Measurements from ENCODE around the gene HEXD. TPM values are rescaled to one million over a fixed set of nuclear protein-coding genes. Genes with fewer than 3 reads are reported as not detected.

Gene HEXD
- total and polyA plus RNA-seq, 9 donors = 12.9 to 29.7 (median 19.5) TPM

- H3K36me3 ChIP-seq (ENCODE audit: control insufficient read depth, insufficient read depth, low read length) = no peaks in the 10 kb centered on the region
- DNase-seq = no peak
- no peak overlapping the region for H3K4me3 ChIP-seq (ENCODE audit: low read length)
- H3K9me3 ChIP-seq (replicated peaks; ENCODE audit: control insufficient read depth, low read depth, low read length) = no peaks in the 10 kb centered on the region
- peaks cover 30% of the 10 kb centered on the region for H3K27me3 ChIP-seq (ENCODE audit: control insufficient read depth, insufficient read depth, low read length)
- 83% methylated on average over 11 of the region's 11 CpGs for WGBS (ENCODE audit: insufficient coverage)
- H3K4me1 ChIP-seq (ENCODE audit: control insufficient read depth, insufficient read depth, low read length) = peaks cover 74% of the 10 kb centered on the region
- H3K27ac ChIP-seq (ENCODE audit: low read length) = no peak overlapping the region
Observed at GRCh38 chr17:82382933-82383255, 35.3 kb upstream of the HEXD start.

DNA sequence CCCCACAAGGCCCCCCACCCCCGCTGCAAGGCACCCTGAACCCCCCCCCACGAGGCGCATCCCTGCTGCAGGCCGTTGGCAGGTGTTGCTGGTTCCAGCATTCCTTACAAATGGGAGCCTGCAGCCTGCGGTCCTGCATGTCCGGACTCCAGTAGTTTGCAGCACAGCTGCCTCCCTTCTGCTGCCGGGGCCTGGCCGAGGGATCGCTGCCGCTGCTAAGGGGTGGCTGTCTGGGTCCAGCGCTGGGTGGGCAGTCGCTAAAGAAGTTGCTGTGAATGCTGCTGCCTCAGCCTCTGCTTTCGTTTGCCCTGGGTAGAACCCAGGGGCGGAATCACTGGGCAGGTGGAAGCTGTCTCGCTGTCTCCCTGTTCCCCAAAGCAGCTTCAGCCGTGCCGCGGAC is 34.7 kb upstream of the HEXD start:
- Histone ChIP-seq H3K36me3 (ENCODE audit: control insufficient read depth, insufficient read depth, low read length) (no peaks in the 10 kb centered on the region), H3K27me3 (ENCODE audit: control insufficient read depth, insufficient read depth, low read length) (peaks cover 27% of the 10 kb centered on the region), H3K4me3 (ENCODE audit: low read length) (no peak overlapping the region), H3K27ac (ENCODE audit: low read length) (peak overlapping the region; percentile 47), H3K9me3 (replicated peaks; ENCODE audit: control insufficient read depth, low read depth, low read length) (no peaks in the 10 kb centered on the region), H3K4me1 (ENCODE audit: control insufficient read depth, insufficient read depth, low read length) (peaks cover 74% of the 10 kb centered on the region)
- WGBS (ENCODE audit: insufficient coverage) = 18% methylated on average over 14 of the region's 18 CpGs
- peak; percentile 30 for DNase-seq

DNA sequence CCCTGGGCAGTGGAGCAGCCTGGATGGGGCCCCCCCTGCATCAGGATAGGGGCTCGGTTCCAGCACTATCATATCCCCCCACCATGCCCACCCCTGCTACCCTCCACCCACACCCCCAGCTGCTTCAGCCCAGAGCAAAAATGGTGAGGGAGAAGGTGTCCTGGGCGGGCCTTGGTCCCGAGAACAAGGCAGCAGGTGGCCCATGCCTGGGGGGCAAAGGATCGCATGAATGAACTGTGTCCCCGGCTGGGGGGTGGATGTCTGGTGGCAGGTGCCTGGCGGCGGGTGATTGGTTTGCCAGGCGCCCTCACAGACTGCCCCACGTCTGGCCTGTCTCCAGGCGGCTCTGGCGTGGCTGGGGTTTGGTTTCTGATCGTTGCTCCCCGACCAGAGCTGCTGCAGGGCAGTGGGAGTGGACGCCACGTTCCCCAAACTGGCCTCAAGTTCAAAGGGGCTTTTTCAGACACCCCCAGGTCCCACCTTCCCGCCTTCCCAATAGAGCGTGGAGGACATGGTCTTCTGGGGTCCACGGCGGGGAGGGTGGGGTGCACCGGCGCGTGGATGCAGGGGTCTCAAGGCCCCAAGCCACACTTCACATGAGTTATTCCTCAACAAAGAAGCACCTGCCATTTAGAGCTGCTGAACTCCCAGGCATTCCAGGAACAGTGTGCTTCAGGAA is 34.0 kb upstream of the HEXD start:
- no peak overlapping the region for H3K4me3 ChIP-seq (ENCODE audit: low read length)
- no peaks in the 10 kb centered on the region for H3K9me3 ChIP-seq (replicated peaks; ENCODE audit: control insufficient read depth, low read depth, low read length)
- no peak for DNase-seq
- H3K27me3 ChIP-seq (ENCODE audit: control insufficient read depth, insufficient read depth, low read length) = peaks cover 21% of the 10 kb centered on the region
- H3K27ac ChIP-seq (ENCODE audit: low read length) = peak overlapping the region; percentile 72
- no peaks in the 10 kb centered on the region for H3K36me3 ChIP-seq (ENCODE audit: control insufficient read depth, insufficient read depth, low read length)
- peaks cover 71% of the 10 kb centered on the region for H3K4me1 ChIP-seq (ENCODE audit: control insufficient read depth, insufficient read depth, low read length)
- WGBS (ENCODE audit: insufficient coverage) = 49% methylated on average over 17 of the region's 22 CpGs

GRCh38 chr17:82384730-82385481 is 33.2 kb upstream of the HEXD start:
- H3K36me3 ChIP-seq (ENCODE audit: control insufficient read depth, insufficient read depth, low read length) = no peaks in the 10 kb centered on the region
- H3K4me3 ChIP-seq (ENCODE audit: low read length) = no peak overlapping the region
- H3K9me3 ChIP-seq (replicated peaks; ENCODE audit: control insufficient read depth, low read depth, low read length) = no peaks in the 10 kb centered on the region
- WGBS (ENCODE audit: insufficient coverage) = 28% methylated on average over 17 of the region's 26 CpGs
- H3K4me1 ChIP-seq (ENCODE audit: control insufficient read depth, insufficient read depth, low read length) = peaks cover 65% of the 10 kb centered on the region
- peak; percentile 74 for DNase-seq
- peaks cover 20% of the 10 kb centered on the region for H3K27me3 ChIP-seq (ENCODE audit: control insufficient read depth, insufficient read depth, low read length)
- peak overlapping the region; percentile 72 for H3K27ac ChIP-seq (ENCODE audit: low read length)

DNA sequence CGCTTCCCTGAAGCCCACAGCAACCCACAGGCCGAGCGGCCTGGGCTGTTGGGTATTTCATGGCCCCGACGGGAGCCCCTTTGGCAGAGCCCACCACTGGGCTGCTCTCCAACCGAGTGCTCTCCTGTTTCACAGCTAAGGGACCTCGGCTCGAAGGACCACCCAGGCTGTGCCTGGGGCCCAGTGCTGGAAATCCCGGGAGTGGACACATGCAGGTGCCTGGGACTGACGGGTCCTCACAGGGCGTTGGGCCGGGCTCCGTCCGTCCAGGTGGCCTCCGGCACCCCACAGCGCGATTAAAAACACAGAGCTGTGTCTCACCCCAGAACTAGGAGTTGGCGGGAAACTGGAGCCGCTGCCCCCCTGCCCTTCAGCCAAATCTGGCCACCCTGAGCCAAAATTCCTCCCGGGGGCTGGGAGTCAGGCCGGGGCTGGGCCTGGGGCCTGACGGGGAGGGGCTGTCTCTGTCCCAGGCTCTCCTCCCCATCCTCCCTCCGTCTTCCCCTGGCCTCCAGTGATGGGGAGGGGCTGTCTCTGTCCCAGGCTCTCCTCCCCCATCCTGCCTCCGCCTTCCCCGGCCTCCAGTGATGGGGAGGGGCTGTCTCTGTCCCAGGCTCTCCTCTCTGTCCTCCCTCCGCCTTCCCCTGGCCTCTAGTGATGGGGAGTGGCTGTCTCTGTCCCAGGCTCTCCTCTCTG is 32.4 kb upstream of the HEXD start:
- Histone ChIP-seq H3K27me3 (ENCODE audit: control insufficient read depth, insufficient read depth, low read length) (peaks cover 16% of the 10 kb centered on the region), H3K36me3 (ENCODE audit: control insufficient read depth, insufficient read depth, low read length) (peaks cover 3% of the 10 kb centered on the region), H3K9me3 (replicated peaks; ENCODE audit: control insufficient read depth, low read depth, low read length) (no peaks in the 10 kb centered on the region), H3K27ac (ENCODE audit: low read length) (peak overlapping the region; percentile 76), H3K4me1 (ENCODE audit: control insufficient read depth, insufficient read depth, low read length) (peaks cover 62% of the 10 kb centered on the region), H3K4me3 (ENCODE audit: low read length) (no peak overlapping the region)
- DNase-seq = peak; percentile 82
- WGBS (ENCODE audit: insufficient coverage) = 7% methylated on average over 14 of the region's 26 CpGs

GRCh38 chr17:82386255-82386831 is 31.8 kb upstream of the HEXD start:
- DNase-seq = peak; percentile 72
- peaks cover 14% of the 10 kb centered on the region for H3K27me3 ChIP-seq (ENCODE audit: control insufficient read depth, insufficient read depth, low read length)
- no peak overlapping the region for H3K4me3 ChIP-seq (ENCODE audit: low read length)
- peak overlapping the region; percentile 42 for H3K27ac ChIP-seq (ENCODE audit: low read length)
- H3K9me3 ChIP-seq (replicated peaks; ENCODE audit: control insufficient read depth, low read depth, low read length) = no peaks in the 10 kb centered on the region
- H3K4me1 ChIP-seq (ENCODE audit: control insufficient read depth, insufficient read depth, low read length) = peaks cover 56% of the 10 kb centered on the region
- WGBS (ENCODE audit: insufficient coverage) = 31% methylated on average over 8 of the region's 17 CpGs
- peaks cover 3% of the 10 kb centered on the region for H3K36me3 ChIP-seq (ENCODE audit: control insufficient read depth, insufficient read depth, low read length)

- H3K27ac ChIP-seq (ENCODE audit: low read length) = peak overlapping the region; percentile 42
- H3K4me1 ChIP-seq (ENCODE audit: control insufficient read depth, insufficient read depth, low read length) = peaks cover 51% of the 10 kb centered on the region
- H3K27me3 ChIP-seq (ENCODE audit: control insufficient read depth, insufficient read depth, low read length) = peaks cover 14% of the 10 kb centered on the region
- peaks cover 10% of the 10 kb centered on the region for H3K36me3 ChIP-seq (ENCODE audit: control insufficient read depth, insufficient read depth, low read length)
- H3K9me3 ChIP-seq (replicated peaks; ENCODE audit: control insufficient read depth, low read depth, low read length) = no peaks in the 10 kb centered on the region
- H3K4me3 ChIP-seq (ENCODE audit: low read length) = no peak overlapping the region
- no peak for DNase-seq
- WGBS (ENCODE audit: insufficient coverage) = 40% methylated on average over 28 of the region's 38 CpGs
Observed at GRCh38 chr17:82386881-82387704, 31.1 kb upstream of the HEXD start.

DNA sequence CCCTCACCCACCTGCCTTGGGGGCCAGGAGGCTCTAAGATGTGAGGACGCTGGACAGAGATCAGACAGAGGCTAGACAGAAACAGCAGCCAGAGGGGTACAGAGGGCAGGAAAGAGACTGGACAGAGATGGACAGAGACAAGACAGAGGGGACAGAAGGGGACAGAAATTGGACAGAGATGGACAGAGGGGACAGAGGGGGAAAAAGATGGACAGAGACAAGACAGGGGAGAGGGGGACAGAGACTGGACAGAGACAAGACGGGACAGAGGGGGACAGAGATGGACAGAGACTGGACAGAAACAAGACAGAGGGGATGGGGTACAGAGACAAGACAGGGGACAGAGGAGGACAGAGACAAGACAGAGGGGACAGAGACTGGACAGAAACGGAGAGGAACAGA is 30.4 kb upstream of the HEXD start:
- peaks cover 51% of the 10 kb centered on the region for H3K4me1 ChIP-seq (ENCODE audit: control insufficient read depth, insufficient read depth, low read length)
- H3K27me3 ChIP-seq (ENCODE audit: control insufficient read depth, insufficient read depth, low read length) = peaks cover 14% of the 10 kb centered on the region
- H3K27ac ChIP-seq (ENCODE audit: low read length) = no peak overlapping the region
- no peak overlapping the region for H3K4me3 ChIP-seq (ENCODE audit: low read length)
- peaks cover 15% of the 10 kb centered on the region for H3K36me3 ChIP-seq (ENCODE audit: control insufficient read depth, insufficient read depth, low read length)
- WGBS (ENCODE audit: insufficient coverage) = 59% methylated on average over 3 of the region's 3 CpGs
- H3K9me3 ChIP-seq (replicated peaks; ENCODE audit: control insufficient read depth, low read depth, low read length) = no peaks in the 10 kb centered on the region
- DNase-seq = no peak

- 76% methylated on average over 17 of the region's 34 CpGs for WGBS (ENCODE audit: insufficient coverage)
- Histone ChIP-seq H3K36me3 (ENCODE audit: control insufficient read depth, insufficient read depth, low read length) (peaks cover 21% of the 10 kb centered on the region), H3K9me3 (replicated peaks; ENCODE audit: control insufficient read depth, low read depth, low read length) (no peaks in the 10 kb centered on the region), H3K4me1 (ENCODE audit: control insufficient read depth, insufficient read depth, low read length) (peaks cover 50% of the 10 kb centered on the region), H3K4me3 (ENCODE audit: low read length) (no peak overlapping the region), H3K27ac (ENCODE audit: low read length) (no peak overlapping the region), H3K27me3 (ENCODE audit: control insufficient read depth, insufficient read depth, low read length) (peaks cover 14% of the 10 kb centered on the region)
- peak; percentile 39 for DNase-seq
Observed at GRCh38 chr17:82388223-82388921, 29.8 kb upstream of the HEXD start.
